K562 (cell line): Measurements from ENCODE around the gene ZDHHC14. TPM values are rescaled to one million over a fixed set of nuclear protein-coding genes. Genes with fewer than 3 reads are reported as not detected.

Experiments
- CREB3L1 ChIP-seq: fragments of 450-650 bp; IDR thresholded peaks from 2 replicates; pipeline ENCODE4 v1.6.1; 2014; ENCODE audit warnings: low read depth, mild to moderate bottlenecking, moderate library complexity, borderline replicate concordance
- E2F8 ChIP-seq: fragments of 450-650 bp; IDR thresholded peaks from 2 replicates; pipeline ENCODE4 v1.7.1; 2018; ENCODE audit warnings: mild to moderate bottlenecking, low read depth; ENCODE audit not compliant: partially characterized antibody
- PHF8 ChIP-seq: fragments of 200-600 bp; sonication (generic); IDR thresholded peaks from 2 replicates; pipeline ENCODE4 v1.6.1; 2012; ENCODE audit warnings: mixed run types, mild to moderate bottlenecking, inconsistent platforms, low read length, moderate library complexity, borderline replicate concordance
- SIX5 ChIP-seq, 2 experiments: IDR thresholded peaks; 2 replicates each; pipeline ENCODE4 v1.6.1; 2011; ENCODE audit warnings: low read length in 2 of 2, borderline replicate concordance in 1 of 2, low read depth in 1 of 2, mild to moderate bottlenecking in 1 of 2, moderate library complexity in 1 of 2; ENCODE audit not compliant: insufficient read depth in 1 of 2
- TEAD2 ChIP-seq: fragments of 450-650 bp; IDR thresholded peaks from 2 replicates; pipeline ENCODE4 v1.6.1; 2016; ENCODE audit warnings: missing genetic modification characterization, control low read depth, missing compliant biosample characterization
- ZNF384 ChIP-seq: IDR thresholded peaks from 2 replicates; pipeline ENCODE4 v1.6.1; 2012; ENCODE audit warnings: low read depth, low read length, improper control_type of control experiment
- ZNF699 ChIP-seq: fragments of 250-450 bp; sonication (Bioruptor Pico); IDR thresholded peaks from 2 replicates; pipeline ENCODE4 v1.8.0; 2021; ENCODE audit warnings: mild to moderate bottlenecking, moderate library complexity; ENCODE audit not compliant: insufficient replicate concordance
- polyA plus RNA-seq, 8 experiments: library from polyadenylated mRNA; depleted of rRNA in 4 of 8; stranded (reverse) in 5 of 8; unstranded in 3 of 8; fragments of >200 nt; fragmentation: Nextera tagmentation in 2 of 8; fragmentation: Illumina TruSeq in 1 of 8; extraction: Ambion mirVana in 2 of 8; extraction: Trizol in 1 of 8; gene quantifications; 2 replicates each; pipeline versions ENCODE4 v1.2.1 to v1.2.3, GENCODE V29; 2011 to 2014; ENCODE audit warnings: inconsistent platforms in 1 of 8, missing spikeins in 1 of 8
- total RNA-seq, 7 experiments: library from RNA; depleted of rRNA in 6 of 7; stranded (reverse); fragments of >200 nt in 6 of 7; fragmentation: Illumina TruSeq in 2 of 7; extraction: Trizol in 2 of 7; gene quantifications; 2 replicates each; pipeline versions ENCODE4 v1.2.1 to v1.2.3, GENCODE V29; 2011 to 2021; ENCODE audit warnings: low replicate concordance in 1 of 7

The ZDHHC14 gene
- total and polyA plus RNA-seq, 9 of the 15 experiments (the other 6 are each of a cell fraction or from before 2014, with no cell fraction given): 0.92 to 23.1 (median 13.8) TPM

GRCh38 chr6:157569543-157569942 lies 188.6 kb downstream of the ZDHHC14 start (continued):
- no peak for TF ChIP-seq PHF8
- no peak for TF ChIP-seq CREB3L1
- no peak for TF ChIP-seq E2F8
- no peak for TF ChIP-seq TEAD2
- TF ChIP-seq ZNF699 (CRISPR knock-in tag): no peak
- no peak for TF ChIP-seq SIX5 (IDR thresholded peaks at IDR 0.05; ENCODE audit: borderline replicate concordance in 1 of 2, insufficient read depth in 1 of 2, low read depth in 1 of 2, low read length in 2 of 2)
- no peak for TF ChIP-seq ZNF384
